K562 (cell line): ENCODE data around the gene SAFB. TPM values are rescaled to one million over a fixed set of nuclear protein-coding genes. Genes with fewer than 3 reads are reported as not detected.

Experiments
- C11orf30 ChIP-seq: fragments of 450-650 bp; IDR thresholded peaks from 2 replicates; pipeline ENCODE4 v1.6.1; 2016; ENCODE audit warnings: low read depth, mild to moderate bottlenecking
- E4F1 ChIP-seq: fragments of 250-450 bp; sonication (Bioruptor Pico); IDR thresholded peaks from 2 replicates; pipeline ENCODE4 v1.5.0; 2021; ENCODE audit warnings: mild to moderate bottlenecking, borderline replicate concordance
- EP300 ChIP-seq: IDR thresholded peaks from 2 replicates; pipeline ENCODE4 v1.6.1; 2012; ENCODE audit warnings: low read length, improper control_type of control experiment
- EZH2 ChIP-seq: IDR thresholded peaks from 2 replicates; pipeline ENCODE4 v1.6.1; 2012; ENCODE audit warnings: low read depth, mild to moderate bottlenecking, inconsistent platforms, low read length, borderline replicate concordance
- GATA2 ChIP-seq: sonication (generic); formaldehyde crosslinking; IDR thresholded peaks from 2 replicates; pipeline ENCODE4 v1.4.0; 2020; ENCODE audit warnings: mild to moderate bottlenecking, missing genetic modification reagents
- L3MBTL2 ChIP-seq: fragments of 450-650 bp; IDR thresholded peaks from 2 replicates; pipeline ENCODE4 v1.6.1; 2016; ENCODE audit warnings: mild to moderate bottlenecking, moderate library complexity
- MXD1 ChIP-seq: fragments of 250-450 bp; sonication (Bioruptor Pico); IDR thresholded peaks from 2 replicates; pipeline ENCODE4 v1.8.0; 2021; ENCODE audit warnings: borderline replicate concordance, mild to moderate bottlenecking, moderate library complexity; ENCODE audit not compliant: poor library complexity, severe bottlenecking
- NCOA6 ChIP-seq: fragments of 450-650 bp; IDR thresholded peaks from 2 replicates; pipeline ENCODE4 v1.6.1; 2017; ENCODE audit warnings: mild to moderate bottlenecking
- NFYB ChIP-seq: IDR thresholded peaks from 2 replicates; pipeline ENCODE4 v1.6.1; 2011; ENCODE audit warnings: mild to moderate bottlenecking, moderate library complexity; ENCODE audit not compliant: insufficient read length; ENCODE audit errors: extremely low read depth
- PATZ1 ChIP-seq: fragments of 250-450 bp; sonication (Bioruptor Pico); IDR thresholded peaks from 2 replicates; pipeline ENCODE4 v1.5.0; 2020; ENCODE audit warnings: mild to moderate bottlenecking, borderline replicate concordance
- POLR3A ChIP-seq: IDR thresholded peaks from 2 replicates; pipeline ENCODE4 v1.6.1; 2011; ENCODE audit warnings: borderline replicate concordance, mild to moderate bottlenecking, moderate library complexity; ENCODE audit not compliant: insufficient read length, insufficient read depth; ENCODE audit errors: extremely low read depth
- PYGO2 ChIP-seq: fragments of 450-650 bp; IDR thresholded peaks from 2 replicates; pipeline ENCODE4 v1.6.1; 2016; ENCODE audit warnings: mild to moderate bottlenecking, missing genetic modification characterization, moderate library complexity, missing compliant biosample characterization
- RREB1 ChIP-seq: fragments of 250-450 bp; sonication (Bioruptor Pico); IDR thresholded peaks from 2 replicates; pipeline ENCODE4 v1.4.0; 2020
- TFAP4 ChIP-seq: sonication (generic); formaldehyde crosslinking; IDR thresholded peaks from 2 replicates; pipeline ENCODE4 v1.8.0; 2022; ENCODE audit warnings: missing genetic modification reagents, mild to moderate bottlenecking, moderate library complexity, borderline replicate concordance
- ZC3H8 ChIP-seq: fragments of 450-650 bp; IDR thresholded peaks from 2 replicates; pipeline ENCODE4 v1.6.1; 2017
- ZNF316 ChIP-seq: fragments of 450-650 bp; IDR thresholded peaks from 2 replicates; pipeline ENCODE4 v1.6.1; 2016
- polyA plus RNA-seq, 8 experiments: library from polyadenylated mRNA; depleted of rRNA in 4 of 8; stranded (reverse) in 5 of 8; unstranded in 3 of 8; fragments of >200 nt; fragmentation: Nextera tagmentation in 2 of 8; fragmentation: Illumina TruSeq in 1 of 8; extraction: Ambion mirVana in 2 of 8; extraction: Trizol in 1 of 8; gene quantifications; 2 replicates each; pipeline versions ENCODE4 v1.2.1 to v1.2.3, GENCODE V29; 2011 to 2014; ENCODE audit warnings: inconsistent platforms in 1 of 8, missing spikeins in 1 of 8
- total RNA-seq, 7 experiments: library from RNA; depleted of rRNA in 6 of 7; stranded (reverse); fragments of >200 nt in 6 of 7; fragmentation: Illumina TruSeq in 2 of 7; extraction: Trizol in 2 of 7; gene quantifications; 2 replicates each; pipeline versions ENCODE4 v1.2.1 to v1.2.3, GENCODE V29; 2011 to 2021; ENCODE audit warnings: low replicate concordance in 1 of 7

SAFB gene
- total and polyA plus RNA-seq, 9 of the 15 experiments (the other 6 are each of a cell fraction or from before 2014, with no cell fraction given): 1.1 to 151 (median 83.1) TPM

- TF ChIP-seq RREB1 (no peak), POLR3A (no peak), NCOA6 (no peak), ZC3H8 (no peak), MXD1 (peak; percentile 21), NFYB (no peak), TFAP4 (peak; percentile 68; the same call in 1 of the 2 replicates), GATA2 (CRISPR knock-in tag) (no peak), E4F1 (CRISPR knock-in tag) (no peak), ZNF316 (no peak), EZH2 (no peak), L3MBTL2 (peak; percentile 88), C11orf30 (no peak), EP300 (no peak), PATZ1 (CRISPR knock-in tag) (no peak), PYGO2 (no peak)
Measured at GRCh38 chr19:5686647-5687359, 63.9 kb downstream of the SAFB start (continued).
